Heart left ventricle (tissue), 13 donors: ENCODE measurements around the gene SNW1.
A peak's percentile ranks its signal among the peaks of the same experiment; 100 is the strongest.

Experiments used
- POLR2A ChIP-seq, 2 donors: fragments of 450-650 bp; IDR thresholded peaks; one replicate each; pipeline ENCODE4 v1.6.1; 2017; ENCODE audit warnings: antibody characterized with exemption in 2 of 2, mild to moderate bottlenecking in 2 of 2, moderate library complexity in 2 of 2
- TF ChIP-seq, protein P1 (sequence below), 12 donors: fragments of 200-600 bp; sonication (generic) in 4 of 12; IDR thresholded peaks; one replicate each; pipeline versions ENCODE4 v1.5.0 to v1.8.0; 2018 to 2022; ENCODE audit warnings: antibody characterized with exemption in 12 of 12, mild to moderate bottlenecking in 5 of 12
- donor health status: ischemic (EF 13 %, LVEDD 7.1; RV severe dilation, severe dysfunction).
- donor health status: DM: no; HTN: yes; CAD: no.
- donor health status: DM: no; HTN: no; CAD: no.
- donor health status: ischemic (EF 25% LVEDD 6.9; RV normal size, moderate dysfunction).
- donor health status: ischemic (EF 25% LVEDD 5.7; RV mildly dilated, moderate dysfunction).
- donor health status: ischemic (EF 35%, LVEDD 5.7; RV mildly dilated, moderate dysfunction).
- donor health status: nonischemic (EF 11% LVEDD 7.7; RV severe dilation, severe dysfunction).
- donor health status: DM: yes; HTN: yes; CAD: no.
- donor health status: PGD.
- donor health status: ischemic (EF 29% LVEDD 5.4; RV normal size, mild dysfunction).
- donor health status: nonischemic (EF 23%, LVEDD 6.1; RV moderate dilation, normal function).

DNA sequence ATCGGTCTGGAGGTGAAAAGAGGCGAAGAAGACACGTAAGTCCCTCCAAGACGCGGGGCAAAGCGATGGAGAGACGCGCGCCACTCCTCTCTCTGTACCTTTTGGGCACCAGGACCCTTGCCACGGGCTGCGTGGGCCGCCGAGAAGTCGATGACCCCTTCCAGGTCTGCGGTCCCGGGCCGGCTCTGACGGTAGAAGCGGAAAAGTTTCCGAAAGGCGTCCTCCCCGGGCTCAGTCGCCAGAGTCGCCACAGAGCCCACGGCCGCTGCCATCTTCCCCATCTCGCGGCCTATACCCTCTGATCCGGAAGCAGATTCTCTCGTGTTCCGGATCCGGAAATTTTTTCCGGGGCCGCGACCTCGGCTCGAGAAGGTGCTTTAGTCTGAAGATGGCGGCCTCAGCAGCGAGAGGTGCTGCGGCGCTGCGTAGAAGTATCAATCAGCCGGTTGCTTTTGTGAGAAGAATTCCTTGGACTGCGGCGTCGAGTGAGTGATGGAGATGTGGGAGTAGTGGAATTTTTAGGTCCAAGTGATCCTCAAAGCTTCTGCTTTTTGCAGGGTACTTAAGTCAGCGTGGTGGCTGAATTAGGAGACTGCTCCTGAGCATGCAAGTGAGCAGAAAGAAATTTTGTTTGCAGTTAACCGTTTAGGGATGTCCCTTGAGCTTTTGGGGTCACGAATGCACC lies 53.1 kb downstream of the SNW1 start, which contains the start of the genes ALKBH1 and SLIRP:
- TF ChIP-seq, protein P1, sequence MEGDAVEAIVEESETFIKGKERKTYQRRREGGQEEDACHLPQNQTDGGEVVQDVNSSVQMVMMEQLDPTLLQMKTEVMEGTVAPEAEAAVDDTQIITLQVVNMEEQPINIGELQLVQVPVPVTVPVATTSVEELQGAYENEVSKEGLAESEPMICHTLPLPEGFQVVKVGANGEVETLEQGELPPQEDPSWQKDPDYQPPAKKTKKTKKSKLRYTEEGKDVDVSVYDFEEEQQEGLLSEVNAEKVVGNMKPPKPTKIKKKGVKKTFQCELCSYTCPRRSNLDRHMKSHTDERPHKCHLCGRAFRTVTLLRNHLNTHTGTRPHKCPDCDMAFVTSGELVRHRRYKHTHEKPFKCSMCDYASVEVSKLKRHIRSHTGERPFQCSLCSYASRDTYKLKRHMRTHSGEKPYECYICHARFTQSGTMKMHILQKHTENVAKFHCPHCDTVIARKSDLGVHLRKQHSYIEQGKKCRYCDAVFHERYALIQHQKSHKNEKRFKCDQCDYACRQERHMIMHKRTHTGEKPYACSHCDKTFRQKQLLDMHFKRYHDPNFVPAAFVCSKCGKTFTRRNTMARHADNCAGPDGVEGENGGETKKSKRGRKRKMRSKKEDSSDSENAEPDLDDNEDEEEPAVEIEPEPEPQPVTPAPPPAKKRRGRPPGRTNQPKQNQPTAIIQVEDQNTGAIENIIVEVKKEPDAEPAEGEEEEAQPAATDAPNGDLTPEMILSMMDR (IDR thresholded peaks at IDR 0.05): peak in 1 of 12 donors; percentile 1
- peak in 1 of 2 donors; percentile 58 for TF ChIP-seq POLR2A (IDR thresholded peaks at IDR 0.05)
